IPS-NIHi7 (cell line): Measurements from ENCODE around the gene CGGBP1.
"Not testable (repeated sequence)": the region's sequence is repeated elsewhere in the genome, so short reads cannot be mapped to it uniquely, and the experiment has no call there.

Source experiments
- DNase-seq: peaks from one replicate; pipeline ENCODE4 v3.0.0; 2012; ENCODE audit warnings: mixed read lengths; ENCODE audit errors: extremely low spot score

CGGBP1 gene

GRCh38 chr3:88034491-88035275 is 24.1 kb downstream of the CGGBP1 start:
- DNase-seq = no peak

- no peak for DNase-seq
These were observed 25.0 kb downstream of the CGGBP1 start for GRCh38 chr3:88033808-88034207.

GRCh38 chr3:88033079-88033478 is 25.7 kb downstream of the CGGBP1 start:
- no peak for DNase-seq

- no peak for DNase-seq
These were observed 26.6 kb downstream of the CGGBP1 start for GRCh38 chr3:88032245-88032644.

GRCh38 chr3:88031642-88032077 is 27.1 kb downstream of the CGGBP1 start:
- no peak for DNase-seq

GRCh38 chr3:88030210-88030609 is 28.6 kb downstream of the CGGBP1 start:
- DNase-seq = no peak

GRCh38 chr3:88028876-88029275 is 29.9 kb downstream of the CGGBP1 start:
- DNase-seq = no peak

- no peak for DNase-seq
These were observed 33.7 kb downstream of the CGGBP1 start for GRCh38 chr3:88025001-88025552.

- no peak for DNase-seq
These were observed 39.8 kb downstream of the CGGBP1 start for GRCh38 chr3:88019024-88019423.

- DNase-seq = not testable (repeated sequence)
These were observed 43.1 kb downstream of the CGGBP1 start for GRCh38 chr3:88015656-88016055.

GRCh38 chr3:88013592-88013991 is 45.2 kb downstream of the CGGBP1 start:
- no peak for DNase-seq

- no peak for DNase-seq
These were observed 48.0 kb downstream of the CGGBP1 start for GRCh38 chr3:88010810-88011209.

- DNase-seq = no peak
These were observed 49.7 kb downstream of the CGGBP1 start for GRCh38 chr3:88009066-88009465.

GRCh38 chr3:88005066-88005465 is 53.7 kb downstream of the CGGBP1 start:
- no peak for DNase-seq

- peak; percentile 25 for DNase-seq
These were observed 55.6 kb downstream of the CGGBP1 start for GRCh38 chr3:88003115-88003755.

- DNase-seq = no peak
These were observed 56.4 kb downstream of the CGGBP1 start for GRCh38 chr3:88002448-88002847.
